Measurements from ENCODE around the gene CEP57L1.
"Not testable (repeated sequence)": the region's sequence is repeated elsewhere in the genome, so short reads cannot be mapped to it uniquely, and the experiment has no call there.

The CEP57L1 gene

DNA sequence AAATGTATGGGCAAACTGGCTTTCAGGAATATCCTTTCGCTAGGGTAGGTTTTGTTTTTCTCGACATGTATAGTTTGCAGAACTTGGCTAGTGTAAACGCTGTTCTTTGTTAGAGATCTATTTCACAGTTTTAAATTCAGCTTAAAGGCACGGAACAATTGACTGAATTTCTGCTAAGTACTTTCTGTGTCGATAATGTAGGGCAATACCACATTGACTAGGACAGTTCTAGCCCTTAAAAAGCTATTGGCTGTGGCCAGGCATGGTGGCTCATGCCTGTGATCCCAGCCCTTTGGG is 92.8 kb downstream of the CEP57L1 start:
- DNase-seq (ENCODE audit: low spot score): no peak
- TF ChIP-seq, protein P1, sequence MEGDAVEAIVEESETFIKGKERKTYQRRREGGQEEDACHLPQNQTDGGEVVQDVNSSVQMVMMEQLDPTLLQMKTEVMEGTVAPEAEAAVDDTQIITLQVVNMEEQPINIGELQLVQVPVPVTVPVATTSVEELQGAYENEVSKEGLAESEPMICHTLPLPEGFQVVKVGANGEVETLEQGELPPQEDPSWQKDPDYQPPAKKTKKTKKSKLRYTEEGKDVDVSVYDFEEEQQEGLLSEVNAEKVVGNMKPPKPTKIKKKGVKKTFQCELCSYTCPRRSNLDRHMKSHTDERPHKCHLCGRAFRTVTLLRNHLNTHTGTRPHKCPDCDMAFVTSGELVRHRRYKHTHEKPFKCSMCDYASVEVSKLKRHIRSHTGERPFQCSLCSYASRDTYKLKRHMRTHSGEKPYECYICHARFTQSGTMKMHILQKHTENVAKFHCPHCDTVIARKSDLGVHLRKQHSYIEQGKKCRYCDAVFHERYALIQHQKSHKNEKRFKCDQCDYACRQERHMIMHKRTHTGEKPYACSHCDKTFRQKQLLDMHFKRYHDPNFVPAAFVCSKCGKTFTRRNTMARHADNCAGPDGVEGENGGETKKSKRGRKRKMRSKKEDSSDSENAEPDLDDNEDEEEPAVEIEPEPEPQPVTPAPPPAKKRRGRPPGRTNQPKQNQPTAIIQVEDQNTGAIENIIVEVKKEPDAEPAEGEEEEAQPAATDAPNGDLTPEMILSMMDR (IDR thresholded peaks at IDR 0.05; ENCODE audit: extremely low read depth, insufficient read depth, missing control alignments): no peak
- in situ Hi-C loops (cut with MboI; ENCODE audit: low pct_unique_long_range_greater_than_20kb, low sequenced_read_pairs, unreplicated experiment): loop anchor here (25.0 kb wide), 1 partner anchor 199 kb away; the partner anchor contains the start of gene CD164

GRCh38 chr6:109191368-109191767 is 96.1 kb downstream of the CEP57L1 start:
- in situ Hi-C loops (cut with MboI; ENCODE audit: low pct_unique_long_range_greater_than_20kb, low sequenced_read_pairs, unreplicated experiment): loop anchor here (25.0 kb wide), 1 partner anchor 196 kb away; the partner anchor contains the start of gene CD164
- DNase-seq (ENCODE audit: low spot score): not testable (repeated sequence)

GRCh38 chr6:109192865-109193264 is 97.6 kb downstream of the CEP57L1 start:
- in situ Hi-C loops (cut with MboI; ENCODE audit: low pct_unique_long_range_greater_than_20kb, low sequenced_read_pairs, unreplicated experiment): loop anchor here (25.0 kb wide), 1 partner anchor 194 kb away; the partner anchor contains the start of gene CD164
- TF ChIP-seq, protein P1 (IDR thresholded peaks at IDR 0.05; ENCODE audit: extremely low read depth, insufficient read depth, missing control alignments): no peak
- DNase-seq (ENCODE audit: low spot score): no peak

GRCh38 chr6:109194880-109195279 is 99.6 kb downstream of the CEP57L1 start:
- TF ChIP-seq, protein P1 (IDR thresholded peaks at IDR 0.05; ENCODE audit: extremely low read depth, insufficient read depth, missing control alignments): no peak
- no peak for DNase-seq (ENCODE audit: low spot score)
- in situ Hi-C loops (cut with MboI; ENCODE audit: low pct_unique_long_range_greater_than_20kb, low sequenced_read_pairs, unreplicated experiment): loop anchor here (25.0 kb wide), 1 partner anchor 192 kb away; the partner anchor contains the start of gene CD164

- no peak for DNase-seq (ENCODE audit: low spot score)
- TF ChIP-seq, protein P1 (IDR thresholded peaks at IDR 0.05; ENCODE audit: extremely low read depth, insufficient read depth, missing control alignments): no peak
- in situ Hi-C loops (cut with MboI; ENCODE audit: low pct_unique_long_range_greater_than_20kb, low sequenced_read_pairs, unreplicated experiment): loop anchor here (25.0 kb wide), 1 partner anchor 190 kb away; the partner anchor contains the start of gene CD164
These were observed 101.8 kb downstream of the CEP57L1 start for GRCh38 chr6:109197061-109197460.

DNA sequence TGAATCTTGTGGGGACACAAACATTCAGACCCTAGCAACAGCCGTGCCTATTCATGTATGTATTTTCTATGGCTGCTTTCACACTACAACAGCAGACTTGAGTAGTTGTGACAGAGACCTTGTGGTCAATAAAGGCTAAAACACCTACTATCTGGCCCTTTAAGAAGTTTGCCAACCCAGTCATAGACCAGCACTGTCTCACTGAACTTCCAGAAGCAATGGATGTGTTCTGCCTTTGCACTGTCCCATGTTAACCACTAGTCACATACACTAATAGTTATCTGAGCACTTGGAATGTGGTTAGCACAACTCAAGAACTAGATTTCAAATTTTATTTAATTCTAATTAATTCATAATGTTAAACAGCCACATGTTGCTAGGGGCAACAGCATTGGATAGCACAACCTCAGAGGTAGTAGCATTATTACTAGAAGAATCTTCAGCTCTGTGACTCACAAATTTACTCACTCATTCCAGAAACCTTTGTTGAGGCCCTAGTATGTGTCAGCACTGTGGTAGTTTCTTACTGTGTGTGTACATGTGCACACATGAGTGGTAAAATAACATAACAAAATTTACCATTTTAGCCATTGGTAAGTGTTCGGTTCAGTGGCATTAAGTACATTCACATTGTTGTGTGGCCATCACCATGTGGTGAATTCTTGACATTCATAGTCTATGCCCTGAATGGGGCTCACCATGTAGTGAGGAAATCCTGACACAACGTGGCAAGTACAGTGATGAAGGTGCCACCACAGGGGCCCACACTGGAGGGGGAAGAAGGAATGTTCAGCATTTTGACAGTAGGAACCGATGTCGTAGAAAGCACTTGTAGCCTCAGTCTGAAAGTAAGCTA is 107.3 kb downstream of the CEP57L1 start:
- TF ChIP-seq, protein P1 (IDR thresholded peaks at IDR 0.05; ENCODE audit: extremely low read depth, insufficient read depth, missing control alignments): no peak
- in situ Hi-C loops (cut with MboI; ENCODE audit: low pct_unique_long_range_greater_than_20kb, low sequenced_read_pairs, unreplicated experiment): no loop called here
- DNase-seq (ENCODE audit: low spot score): no peak

- in situ Hi-C loops (cut with MboI; ENCODE audit: low pct_unique_long_range_greater_than_20kb, low sequenced_read_pairs, unreplicated experiment): no loop called here
- DNase-seq (ENCODE audit: low spot score): no peak
These were observed 109.2 kb downstream of the CEP57L1 start for GRCh38 chr6:109204511-109204910.

More at GRCh38 chr6:109204511-109204910, 109.2 kb downstream of the CEP57L1 start:
- TF ChIP-seq, protein P1 (IDR thresholded peaks at IDR 0.05; ENCODE audit: extremely low read depth, insufficient read depth, missing control alignments): no peak

All from GM13977 (cell line).